Activated T-cell treated with anti-CD3 and anti-CD28 coated beads, Interleukin-2, amount 50 U/mL, for 48 hours (primary cell): ENCODE results near the gene SACM1L.

Source experiments
- DNase-seq, 2 experiments: peaks; one replicate each; pipeline ENCODE4 v3.0.0-alpha.2; 2020

The SACM1L gene

GRCh38 chr3:45790596-45790995 is 101.4 kb downstream of the SACM1L start:
- DNase-seq: no peak

GRCh38 chr3:45792036-45792435 is 102.8 kb downstream of the SACM1L start:
- no peak for DNase-seq

GRCh38 chr3:45792516-45793172 is 103.4 kb downstream of the SACM1L start:
- DNase-seq: no peak

- DNase-seq: no peak
Observed at GRCh38 chr3:45793482-45794176, 104.4 kb downstream of the SACM1L start.

GRCh38 chr3:45794177-45794560 is 105.0 kb downstream of the SACM1L start:
- no peak for DNase-seq

- no peak for DNase-seq
Observed at GRCh38 chr3:45794660-45795059, 105.5 kb downstream of the SACM1L start.
